Colonic mucosa (tissue), 4 donors: Measurements from ENCODE around the gene NECTIN3. TPM values are rescaled to one million over a fixed set of nuclear protein-coding genes. Genes with fewer than 3 reads are reported as not detected.

Experiments used
- DNase-seq: peaks from one replicate; pipeline ENCODE4 v3.0.0-alpha.2; 2020
- H3K27ac ChIP-seq: fragments of 200-600 bp; one replicate; pipeline ENCODE4 v1.8.0; 2021
- H3K27me3 ChIP-seq: fragments of 200-600 bp; one replicate; pipeline ENCODE4 v1.8.0; 2021
- H3K36me3 ChIP-seq: fragments of 200-600 bp; one replicate; pipeline ENCODE4 v1.8.0; 2021
- H3K4me1 ChIP-seq: fragments of 200-600 bp; one replicate; pipeline ENCODE4 v1.8.0; 2021; ENCODE audit warnings: mild to moderate bottlenecking
- H3K4me3 ChIP-seq: fragments of 200-600 bp; one replicate; pipeline ENCODE4 v1.8.0; 2021
- H3K9ac ChIP-seq, 2 donors: one replicate each; pipeline ENCODE4 v1.7.0; 2013; ENCODE audit warnings: control low read depth in 2 of 2, low read depth in 2 of 2, low read length in 2 of 2
- H3K9me3 ChIP-seq: fragments of 200-600 bp; one replicate; pipeline ENCODE4 v1.8.0; 2021
- intact Hi-C: fragments of 100-400 bp; cut with DNase I; formaldehyde crosslinking; loops from one replicate; pipeline ENCODE4 v1.14.1; 2022
- total RNA-seq, 2 donors: library from RNA; stranded (reverse); fragmentation: NEBNext Ultra II Directional in 1 of 2; extraction: Animal tissue kit (Norgen Biotek cat#: 25700) in 1 of 2; gene quantifications; one replicate each; pipeline ENCODE4 v1.2.1, GENCODE V29; 2021
- TF ChIP-seq, protein P1 (sequence below): fragments of 200-600 bp; IDR thresholded peaks from one replicate; pipeline ENCODE4 v1.8.0; 2022; ENCODE audit warnings: antibody characterized with exemption, mild to moderate bottlenecking
- donor health status: healthy.
- donor health status: DM: no; HTN: no; CAD: no.
- donor health status: DM: no; HTN: no; CAD: no.

Gene NECTIN3
- total RNA-seq, 2 donors from 2014 or later = 46.8 to 47.4 TPM

GRCh38 chr3:111212511-111212910 lies 140.9 kb downstream of the NECTIN3 start:
- H3K9ac ChIP-seq = no peak overlapping the region
- DNase-seq = no peak
- H3K36me3 ChIP-seq = no peaks in the 10 kb centered on the region
- intact Hi-C loops = no loop called here
- no peak overlapping the region for H3K4me3 ChIP-seq
- TF ChIP-seq, protein P1, sequence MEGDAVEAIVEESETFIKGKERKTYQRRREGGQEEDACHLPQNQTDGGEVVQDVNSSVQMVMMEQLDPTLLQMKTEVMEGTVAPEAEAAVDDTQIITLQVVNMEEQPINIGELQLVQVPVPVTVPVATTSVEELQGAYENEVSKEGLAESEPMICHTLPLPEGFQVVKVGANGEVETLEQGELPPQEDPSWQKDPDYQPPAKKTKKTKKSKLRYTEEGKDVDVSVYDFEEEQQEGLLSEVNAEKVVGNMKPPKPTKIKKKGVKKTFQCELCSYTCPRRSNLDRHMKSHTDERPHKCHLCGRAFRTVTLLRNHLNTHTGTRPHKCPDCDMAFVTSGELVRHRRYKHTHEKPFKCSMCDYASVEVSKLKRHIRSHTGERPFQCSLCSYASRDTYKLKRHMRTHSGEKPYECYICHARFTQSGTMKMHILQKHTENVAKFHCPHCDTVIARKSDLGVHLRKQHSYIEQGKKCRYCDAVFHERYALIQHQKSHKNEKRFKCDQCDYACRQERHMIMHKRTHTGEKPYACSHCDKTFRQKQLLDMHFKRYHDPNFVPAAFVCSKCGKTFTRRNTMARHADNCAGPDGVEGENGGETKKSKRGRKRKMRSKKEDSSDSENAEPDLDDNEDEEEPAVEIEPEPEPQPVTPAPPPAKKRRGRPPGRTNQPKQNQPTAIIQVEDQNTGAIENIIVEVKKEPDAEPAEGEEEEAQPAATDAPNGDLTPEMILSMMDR = no peak
- no peak overlapping the region for H3K27ac ChIP-seq
- no peaks in the 10 kb centered on the region for H3K27me3 ChIP-seq
- no peaks in the 10 kb centered on the region for H3K4me1 ChIP-seq
- no peaks in the 10 kb centered on the region for H3K9me3 ChIP-seq

DNA sequence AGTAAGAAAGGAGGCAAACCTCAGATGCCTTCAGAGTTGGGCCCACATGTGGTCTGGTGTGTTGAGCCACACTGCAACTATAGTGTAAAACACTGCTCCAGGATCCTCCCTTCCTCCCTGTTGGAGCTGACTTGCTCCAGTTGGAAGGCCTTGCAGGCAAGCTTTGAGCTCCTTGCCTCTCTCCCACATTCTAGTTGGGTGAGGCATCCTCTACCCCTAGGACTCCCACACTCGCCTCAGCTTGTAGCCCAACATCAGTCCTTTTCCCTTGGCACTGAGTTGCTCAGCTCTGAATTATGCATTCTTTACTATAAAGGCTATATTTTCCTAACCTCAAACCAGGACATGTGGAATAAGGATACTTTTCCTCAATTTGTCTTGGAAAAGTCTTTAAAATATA lies 143.9 kb downstream of the NECTIN3 start:
- Histone ChIP-seq H3K9me3 (no peaks in the 10 kb centered on the region), H3K4me3 (no peak overlapping the region), H3K4me1 (no peaks in the 10 kb centered on the region), H3K27me3 (no peaks in the 10 kb centered on the region), H3K9ac (no peak overlapping the region), H3K36me3 (no peaks in the 10 kb centered on the region), H3K27ac (no peak overlapping the region)
- intact Hi-C loops = no loop called here
- TF ChIP-seq, protein P1 = no peak
- no peak for DNase-seq

DNA sequence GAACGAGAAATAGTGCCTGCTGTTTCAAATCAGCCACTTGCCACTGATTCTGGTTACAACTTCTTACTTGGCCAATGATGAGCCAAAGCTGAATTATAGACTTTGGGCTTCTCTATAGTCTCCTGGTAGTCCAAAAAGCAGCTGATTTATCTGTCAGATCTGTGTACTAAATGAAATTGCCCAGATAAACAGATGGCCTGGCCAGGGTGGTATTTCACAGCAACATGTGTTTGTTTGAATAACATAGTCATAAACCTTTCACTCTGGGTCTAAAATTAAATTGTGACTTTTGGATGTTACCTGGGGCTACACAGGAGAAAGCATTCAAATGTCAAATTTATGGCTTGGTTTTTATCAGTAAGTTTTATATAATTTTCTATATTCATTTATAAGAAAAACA lies 147.0 kb downstream of the NECTIN3 start:
- H3K9me3 ChIP-seq = no peaks in the 10 kb centered on the region
- H3K9ac ChIP-seq = no peak overlapping the region
- TF ChIP-seq, protein P1 = no peak
- no peaks in the 10 kb centered on the region for H3K4me1 ChIP-seq
- H3K36me3 ChIP-seq = no peaks in the 10 kb centered on the region
- intact Hi-C loops = no loop called here
- H3K27ac ChIP-seq = no peak overlapping the region
- no peak overlapping the region for H3K4me3 ChIP-seq
- no peak for DNase-seq
- no peaks in the 10 kb centered on the region for H3K27me3 ChIP-seq

- Histone ChIP-seq H3K27ac (no peak overlapping the region), H3K9ac (no peak overlapping the region), H3K4me3 (no peak overlapping the region), H3K4me1 (no peaks in the 10 kb centered on the region), H3K9me3 (no peaks in the 10 kb centered on the region), H3K27me3 (no peaks in the 10 kb centered on the region), H3K36me3 (no peaks in the 10 kb centered on the region)
- no peak for DNase-seq
- TF ChIP-seq, protein P1 = no peak
- intact Hi-C loops = no loop called here
Observed at GRCh38 chr3:111227216-111227615, 155.6 kb downstream of the NECTIN3 start.

DNA sequence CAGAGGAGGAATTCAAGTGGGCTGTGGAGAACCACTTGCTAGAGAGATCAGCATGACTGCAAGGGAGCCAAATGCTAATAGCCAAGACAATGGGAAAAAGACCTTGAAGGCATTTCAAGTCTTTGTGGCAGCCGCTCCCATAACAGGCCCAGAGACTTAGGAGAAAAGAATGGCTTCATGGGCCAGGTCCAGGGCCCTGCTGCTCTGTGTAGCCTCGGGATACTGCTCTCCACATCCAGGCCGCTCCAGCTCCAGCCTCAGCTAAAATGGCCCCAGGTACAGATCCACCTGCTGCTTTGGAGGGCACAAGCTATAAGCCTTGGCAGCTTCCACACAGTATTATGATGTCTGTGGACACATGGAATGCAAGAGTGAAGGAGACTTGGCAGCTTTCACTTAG lies 157.7 kb downstream of the NECTIN3 start:
- no peaks in the 10 kb centered on the region for H3K27me3 ChIP-seq
- H3K36me3 ChIP-seq = no peaks in the 10 kb centered on the region
- H3K9me3 ChIP-seq = no peaks in the 10 kb centered on the region
- intact Hi-C loops = no loop called here
- TF ChIP-seq, protein P1 = no peak
- H3K4me3 ChIP-seq = no peak overlapping the region
- H3K9ac ChIP-seq = no peak overlapping the region
- no peak for DNase-seq
- H3K4me1 ChIP-seq = no peaks in the 10 kb centered on the region
- H3K27ac ChIP-seq = no peak overlapping the region
